Measurements from ENCODE around the gene NACC2.
A peak's percentile ranks its signal among the peaks of the same experiment; 100 is the strongest.

The NACC2 gene

GRCh38 chr9:136129176-136129575 lies 34.1 kb upstream of the NACC2 start:
- no peak for DNase-seq

- DNase-seq: no peak
These were observed 33.3 kb upstream of the NACC2 start for GRCh38 chr9:136128436-136128835.

- DNase-seq: no peak
These were observed 32.2 kb upstream of the NACC2 start for GRCh38 chr9:136127313-136127712.

DNA sequence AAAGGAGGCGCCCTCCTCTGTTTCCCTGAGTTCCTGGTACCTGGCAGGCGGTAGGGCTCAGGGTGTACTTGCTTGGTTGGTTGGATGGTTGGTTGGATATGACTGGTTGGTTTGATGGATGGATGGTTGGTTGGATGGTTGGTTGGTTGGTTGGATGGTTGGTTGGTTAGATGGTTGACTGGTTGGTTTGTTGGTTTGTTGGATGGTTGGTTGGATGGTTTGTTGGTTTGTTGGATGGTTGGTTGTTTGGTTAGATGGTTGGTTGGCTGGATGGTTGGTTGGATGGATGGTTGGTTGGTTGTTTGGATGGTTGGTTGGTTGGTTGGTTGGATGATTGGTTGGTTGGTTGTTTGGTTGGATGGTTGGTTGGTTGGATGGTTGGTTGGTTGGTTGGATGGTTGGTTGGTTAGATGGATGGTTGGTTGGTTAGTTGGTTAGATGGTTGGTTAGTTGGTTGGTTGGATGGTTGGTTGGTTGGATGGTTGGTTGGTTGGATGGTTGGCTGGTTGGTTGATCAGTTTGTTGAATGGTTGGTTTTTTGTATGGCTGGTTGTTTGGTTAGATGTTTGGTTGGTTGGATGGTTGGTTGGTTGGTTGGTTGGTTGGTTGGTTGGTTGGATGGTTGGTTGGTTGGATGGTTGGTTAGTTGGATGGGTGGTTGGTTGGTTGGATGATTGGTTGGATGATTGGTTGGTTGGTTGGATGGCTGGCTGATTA lies 30.0 kb upstream of the NACC2 start:
- DNase-seq: no peak

DNA sequence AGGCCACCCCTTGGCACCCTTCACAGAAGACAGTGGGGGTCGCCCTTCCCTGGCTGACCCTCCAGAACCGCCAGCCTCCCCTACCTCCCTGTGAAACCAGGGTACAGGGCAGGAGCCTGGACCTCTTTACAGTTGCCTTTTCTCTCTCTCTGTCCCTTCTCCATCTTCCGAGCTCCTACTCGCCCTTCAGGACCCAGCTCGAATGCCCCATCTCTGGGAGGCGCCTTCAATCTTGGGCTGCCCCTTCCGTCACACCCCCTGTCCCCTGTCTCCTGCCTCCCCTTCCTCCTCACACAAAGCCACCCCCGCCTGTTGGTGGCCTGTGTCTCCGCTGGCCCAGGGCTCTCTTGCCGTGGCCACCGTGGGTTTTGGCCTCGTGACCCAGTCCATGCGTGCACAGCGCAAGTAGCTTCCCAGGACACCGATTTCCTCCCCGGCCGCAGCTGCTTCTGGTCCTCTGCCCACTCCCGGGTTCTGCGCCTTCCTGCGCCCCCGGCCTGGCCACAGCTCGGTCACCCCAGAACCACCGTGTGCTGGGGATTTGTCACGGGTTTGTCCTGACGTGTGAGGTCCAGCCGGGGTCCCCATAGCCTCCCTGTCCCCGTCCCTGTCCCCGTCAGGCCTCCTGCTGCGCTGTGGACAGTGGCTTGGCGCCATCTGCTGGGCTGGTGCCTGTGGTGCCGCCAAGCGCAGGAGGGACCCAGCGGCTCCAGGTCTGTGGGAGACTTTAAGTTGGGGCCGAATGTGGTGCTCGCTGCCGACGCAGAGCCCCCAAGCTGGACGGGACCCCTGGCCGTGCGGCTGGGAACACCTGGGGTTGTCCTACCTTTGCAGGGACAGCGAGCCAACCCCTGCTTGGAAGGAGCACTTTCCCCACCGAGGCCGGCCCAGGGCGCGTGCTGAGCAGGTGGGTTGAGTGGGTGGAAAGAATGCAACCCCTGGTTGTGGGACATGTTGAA lies 27.6 kb upstream of the NACC2 start:
- DNase-seq: peak; percentile 53 to 86

DNA sequence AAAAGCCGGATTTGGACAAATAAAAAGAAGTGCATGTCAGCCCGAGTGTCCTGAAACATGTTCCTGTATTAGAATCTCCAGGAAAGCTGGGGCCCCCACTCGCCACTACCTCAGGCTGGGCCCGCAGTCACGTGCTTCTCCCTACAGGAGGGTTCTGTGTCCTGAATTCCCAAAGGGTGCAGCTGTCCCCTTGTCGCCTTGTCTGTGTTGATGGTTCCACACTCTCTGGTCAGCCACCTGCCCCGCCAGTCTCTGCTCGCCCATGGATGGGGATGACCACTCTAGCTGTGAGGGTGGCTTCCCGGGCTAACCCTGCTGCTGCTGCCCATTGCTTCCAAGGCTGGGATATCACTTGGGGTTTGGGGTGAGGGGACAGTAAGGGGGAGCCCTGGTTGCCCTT lies 26.7 kb upstream of the NACC2 start:
- DNase-seq: no peak

- DNase-seq: no peak
These were observed 25.4 kb upstream of the NACC2 start for GRCh38 chr9:136120438-136120844.

- DNase-seq: no peak
These were observed 24.8 kb upstream of the NACC2 start for GRCh38 chr9:136119883-136120393.

- peak; percentile 32 to 75 for DNase-seq
These were observed 24.2 kb upstream of the NACC2 start for GRCh38 chr9:136119061-136119882.

GRCh38 chr9:136118320-136119060 lies 23.4 kb upstream of the NACC2 start, which contains the start of gene TMEM250:
TMEM250 (minus strand) TSS chr9:136118875; CDS start chr9:136116900, 1,975 bp downstream.
- peak; percentile 95 to 96 for DNase-seq

DNA sequence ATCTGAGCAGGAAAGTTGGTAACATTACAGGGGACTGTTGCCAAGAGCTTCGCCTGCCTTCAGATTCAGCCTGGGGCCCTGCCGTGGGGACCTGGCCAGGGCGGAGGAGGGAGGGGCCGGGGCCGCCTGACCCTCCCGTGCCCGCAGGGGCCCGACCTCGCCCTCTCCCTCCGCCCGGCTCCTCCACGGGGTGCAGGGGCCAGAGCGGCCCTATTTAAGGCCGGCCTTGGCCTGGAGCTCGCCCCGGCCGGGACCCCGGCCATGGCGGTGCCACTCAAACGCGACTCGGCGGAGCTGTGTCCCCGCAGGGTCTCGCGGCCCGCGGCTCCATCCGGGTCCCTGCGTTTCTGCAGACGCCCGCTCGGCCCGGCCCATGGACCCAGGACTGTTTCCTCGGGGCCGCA lies 22.8 kb upstream of the NACC2 start:
- no peak for DNase-seq

DNA sequence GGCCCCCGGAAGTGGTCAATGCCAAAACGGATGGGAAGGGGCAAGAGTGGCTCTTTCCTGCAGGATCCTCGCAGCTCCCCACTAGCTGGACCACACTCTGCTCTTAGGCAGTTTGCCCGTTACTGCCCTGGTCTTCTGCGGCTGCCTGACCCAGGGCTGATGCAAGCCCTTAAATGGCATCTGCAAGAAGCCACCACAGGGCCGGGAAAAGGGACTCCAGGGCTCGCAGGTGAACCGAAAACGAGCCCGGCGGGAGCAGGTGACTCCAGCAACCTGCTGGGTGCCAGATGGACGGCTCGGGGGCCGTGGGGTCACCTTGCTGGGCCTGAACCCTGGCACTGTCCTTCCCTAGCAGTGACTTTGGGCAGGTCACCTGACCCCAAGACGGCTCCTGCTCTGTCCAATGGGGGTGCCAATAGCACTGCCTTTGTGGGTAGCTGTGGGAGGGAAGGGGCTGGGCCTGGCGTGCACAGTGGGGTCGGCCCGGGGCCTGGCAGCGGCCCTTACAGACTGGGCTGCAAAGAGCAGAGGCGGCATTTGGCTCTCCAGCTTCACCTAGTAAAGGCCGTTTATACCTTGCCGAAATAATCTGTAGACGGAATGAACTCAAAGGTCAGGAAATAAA lies 22.3 kb upstream of the NACC2 start:
- no peak for DNase-seq

GRCh38 chr9:136116360-136117098 lies 21.4 kb upstream of the NACC2 start:
- DNase-seq: no peak

DNA sequence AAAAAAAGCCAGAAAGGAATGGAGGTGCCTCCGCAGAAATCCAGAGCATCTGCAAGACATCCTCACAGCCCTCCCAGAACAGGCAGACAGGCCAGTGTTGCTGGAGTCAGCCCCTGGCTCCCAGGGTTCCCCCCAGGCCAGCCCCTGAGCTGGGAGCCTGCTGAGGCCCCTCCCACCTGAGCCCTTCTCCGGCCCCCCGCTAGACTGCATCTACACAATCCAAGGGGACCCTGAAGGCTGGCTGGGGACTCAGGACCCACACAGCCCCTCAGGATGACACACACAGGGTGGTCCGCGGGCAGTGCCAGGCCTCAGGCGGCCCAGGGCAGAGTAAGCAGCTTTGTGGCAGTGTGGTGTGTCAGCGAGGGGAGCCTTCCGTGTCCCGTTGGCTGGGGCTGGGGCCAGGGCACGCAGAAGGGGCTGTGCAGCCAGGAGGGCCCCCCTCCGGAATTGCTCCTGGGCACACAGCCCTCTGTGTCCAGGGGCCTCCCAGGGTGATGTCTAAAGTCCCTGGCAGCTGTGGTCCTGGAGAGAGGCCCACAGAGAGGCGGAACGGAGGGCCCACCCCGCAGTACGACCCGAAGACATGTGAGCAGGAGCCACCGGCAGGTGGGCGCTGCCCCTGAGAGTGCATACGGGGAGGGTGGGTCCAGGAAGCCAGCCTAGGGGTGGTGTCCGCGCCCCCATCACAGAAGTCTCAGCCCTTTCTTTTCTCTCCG lies 20.7 kb upstream of the NACC2 start:
- DNase-seq: no peak

- no peak for DNase-seq
These were observed 20.1 kb upstream of the NACC2 start for GRCh38 chr9:136115206-136115605.

DNA sequence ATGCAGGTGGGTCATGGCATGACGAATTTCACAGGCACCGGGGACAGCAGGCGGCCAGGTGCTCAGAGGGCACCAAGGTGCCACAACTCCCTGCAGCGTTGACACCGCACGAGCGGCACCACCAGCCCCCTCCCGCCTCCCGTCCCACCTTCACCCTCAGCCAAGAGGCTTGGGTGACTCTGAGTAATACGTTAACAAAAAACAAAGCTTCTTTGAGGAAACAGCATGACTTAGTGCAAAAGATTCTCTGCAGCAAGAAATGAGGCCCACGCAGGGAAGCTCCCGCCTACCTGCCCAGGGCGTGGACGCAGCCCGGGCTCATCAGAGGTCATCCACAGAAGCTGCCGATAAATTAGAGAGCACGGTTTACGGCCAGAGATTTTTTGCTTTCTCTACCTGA lies 19.5 kb upstream of the NACC2 start:
- DNase-seq: no peak

GRCh38 chr9:136112541-136112940 lies 17.5 kb upstream of the NACC2 start:
- DNase-seq: no peak

DNA sequence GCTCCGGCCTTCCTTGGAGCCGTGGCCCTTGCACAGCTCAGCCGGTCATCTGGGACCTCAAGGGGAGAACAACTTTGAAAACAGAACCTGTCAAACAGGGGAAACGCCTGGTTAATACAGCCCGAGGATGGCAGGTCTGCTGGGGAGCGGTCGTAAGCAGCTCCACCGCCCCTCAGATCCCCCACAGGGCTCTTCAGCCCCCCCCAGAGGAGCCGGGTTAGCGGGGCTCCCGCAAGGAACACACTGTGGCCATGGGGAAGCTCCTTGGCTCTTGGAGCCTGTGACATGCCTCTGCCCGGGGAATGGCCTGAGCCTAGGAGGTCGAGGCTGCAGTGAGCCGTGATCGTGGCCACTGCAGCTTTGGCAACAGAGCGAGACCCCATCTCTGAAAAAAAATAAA lies 16.8 kb upstream of the NACC2 start:
- no peak for DNase-seq

DNA sequence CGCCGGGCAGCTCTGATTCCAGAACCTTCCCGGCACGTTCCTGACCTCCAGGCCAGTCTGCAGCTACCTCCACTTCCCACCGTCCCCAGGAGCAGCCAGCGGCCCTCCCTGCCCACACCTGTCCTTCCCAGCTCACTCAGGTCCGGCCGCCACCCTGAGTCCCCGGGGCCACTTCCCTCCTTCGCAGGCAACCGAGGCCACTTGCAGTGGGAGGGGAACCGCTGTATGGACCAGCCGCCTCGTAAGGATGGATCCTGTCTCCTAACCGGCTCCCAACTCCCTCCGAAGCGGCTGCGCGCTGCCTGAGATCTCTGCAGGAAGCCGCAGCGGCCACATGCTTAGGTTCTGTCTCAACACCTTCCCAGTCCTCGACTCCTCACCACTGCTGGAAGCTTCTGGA lies 16.1 kb upstream of the NACC2 start:
- no peak for DNase-seq

All from inflammatory macrophage treated with lipopolysaccharide for 1 hour (primary cell).